IMR-90 (cell line): ENCODE data around the gene UPP2. TPM values are rescaled to one million over a fixed set of nuclear protein-coding genes. Genes with fewer than 3 reads are reported as not detected.

Experiments
- ATAC-seq: fragments of 200-7000 bp; cut with Tn5 transposase; 2 replicates; pipeline ENCODE4 v1.9.1; 2020; ENCODE audit warnings: low read depth, mild to moderate bottlenecking, moderate library complexity
- BruUV-seq: library from RNA; stranded (reverse); fragments of 400-500 nt; replicated peaks from 2 replicates; lab custom pipeline; 2021; lab: Mats Ljungman, UMichigan
- CTCF ChIA-PET: fragments of 300-600 bp; formaldehyde crosslinking; extraction: SDS; loops from one replicate; lab custom pipeline; 2021; ENCODE audit warnings: antibody characterized with exemption; lab: Yijun Ruan, JAX
- POLR2A ChIA-PET: fragments of 300-600 bp; sonication (Branson Sonifier 250); formaldehyde crosslinking; loops from one replicate; lab custom pipeline; 2022; ENCODE audit warnings: antibody characterized with exemption; ENCODE audit not compliant: unreplicated experiment; lab: Charles Lee
- DNase-seq: peaks from one replicate; pipeline ENCODE4 v3.0.0; 2013
- H2AFZ ChIP-seq: replicated peaks from 2 replicates; pipeline ENCODE3; 2013; ENCODE audit warnings: low read length, mild to moderate bottlenecking; ENCODE audit not compliant: poor library complexity
- H2AK5ac ChIP-seq: 2 replicates; pipeline ENCODE4 v1.6.1; 2013; ENCODE audit warnings: low read depth, low read length, inconsistent platforms
- H2AK9ac ChIP-seq: replicated peaks from 2 replicates; pipeline ENCODE3; 2013; ENCODE audit warnings: mild to moderate bottlenecking, low read depth, low read length, moderate library complexity; ENCODE audit not compliant: poor library complexity
- H2BK120ac ChIP-seq: 2 replicates; pipeline ENCODE4 v1.6.1; 2013; ENCODE audit warnings: low read depth, low read length, inconsistent platforms
- H2BK15ac ChIP-seq: 3 replicates; pipeline ENCODE4 v1.6.1; 2013; ENCODE audit warnings: low read depth, low read length, inconsistent platforms
- H2BK20ac ChIP-seq: 2 replicates; pipeline ENCODE4 v1.6.1; 2013; ENCODE audit warnings: low read depth, mild to moderate bottlenecking, inconsistent platforms, low read length, moderate library complexity
- H2BK5ac ChIP-seq: 2 replicates; pipeline ENCODE4 v1.6.1; 2013; ENCODE audit warnings: mild to moderate bottlenecking, low read depth, low read length, inconsistent platforms; ENCODE audit not compliant: poor library complexity, severe bottlenecking
- H3K14ac ChIP-seq: replicated peaks from 2 replicates; pipeline ENCODE4 v1.6.1; 2013; ENCODE audit warnings: low read depth, low read length, inconsistent platforms
- H3K18ac ChIP-seq: 2 replicates; pipeline ENCODE4 v1.6.1; 2013; ENCODE audit warnings: low read depth, low read length, control low read depth
- H3K23ac ChIP-seq: 2 replicates; pipeline ENCODE4 v1.6.1; 2013; ENCODE audit warnings: low read depth, low read length, inconsistent platforms
- H3K27ac ChIP-seq: 2 replicates; pipeline ENCODE4 v1.5.1; 2013; ENCODE audit warnings: mild to moderate bottlenecking, control low read depth, low read length; ENCODE audit not compliant: insufficient read depth
- H3K27me3 ChIP-seq: 2 replicates; pipeline ENCODE4 v1.6.1; 2013; ENCODE audit warnings: low read length; ENCODE audit not compliant: control insufficient read depth, insufficient read depth
- H3K36me3 ChIP-seq: 2 replicates; pipeline ENCODE4 v1.6.1; 2013; ENCODE audit warnings: low read length, mixed read lengths; ENCODE audit not compliant: control insufficient read depth, insufficient read depth
- H3K4ac ChIP-seq: 2 replicates; pipeline ENCODE4 v1.6.1; 2013; ENCODE audit warnings: low read depth, low read length, inconsistent platforms
- H3K4me1 ChIP-seq: 2 replicates; pipeline ENCODE4 v1.6.1; 2013; ENCODE audit warnings: low read length, mixed read lengths; ENCODE audit not compliant: control insufficient read depth, insufficient read depth
- H3K4me2 ChIP-seq: 2 replicates; pipeline ENCODE4 v1.6.1; 2013; ENCODE audit warnings: low read depth, mild to moderate bottlenecking, control low read depth, low read length, moderate library complexity
- H3K4me3 ChIP-seq: 2 replicates; pipeline ENCODE4 v1.5.1; 2013; ENCODE audit warnings: low read depth, mild to moderate bottlenecking, control low read depth, low read length, moderate library complexity; ENCODE audit not compliant: insufficient read depth
- H3K56ac ChIP-seq: 2 replicates; pipeline ENCODE4 v1.6.1; 2013; ENCODE audit warnings: low read length, inconsistent platforms; ENCODE audit not compliant: insufficient read depth; ENCODE audit errors: extremely low read depth
- H3K79me1 ChIP-seq, 2 experiments: 2 replicates each; pipeline ENCODE4 v1.6.1; 2013; ENCODE audit warnings: low read length in 2 of 2, inconsistent platforms in 1 of 2, low read depth in 1 of 2
- H3K9ac ChIP-seq: 2 replicates; pipeline ENCODE4 v1.6.1; 2013; ENCODE audit warnings: low read depth, low read length, control low read depth
- H3K9me1 ChIP-seq: 2 replicates; pipeline ENCODE4 v1.6.1; 2013; ENCODE audit warnings: low read length, inconsistent platforms; ENCODE audit not compliant: insufficient read depth
- H3K9me3 ChIP-seq: 2 replicates; pipeline ENCODE4 v1.6.1; 2013; ENCODE audit warnings: low read length; ENCODE audit not compliant: control insufficient read depth, insufficient read depth
- H4K20me1 ChIP-seq: 2 replicates; pipeline ENCODE4 v1.6.1; 2013; ENCODE audit warnings: low read length, inconsistent platforms; ENCODE audit not compliant: insufficient read depth
- H4K5ac ChIP-seq: 2 replicates; pipeline ENCODE4 v1.6.1; 2013; ENCODE audit warnings: mild to moderate bottlenecking, low read depth, low read length, control low read depth
- H4K8ac ChIP-seq, 2 experiments: 2 replicates each; pipeline ENCODE4 v1.6.1; 2013; ENCODE audit warnings: low read depth in 2 of 2, low read length in 2 of 2, control low read depth in 1 of 2, inconsistent platforms in 1 of 2
- H4K91ac ChIP-seq: 2 replicates; pipeline ENCODE4 v1.6.1; 2013; ENCODE audit warnings: low read depth, low read length, inconsistent platforms; ENCODE audit not compliant: insufficient read depth
- BHLHE40 ChIP-seq: fragments of 150-350 bp; IDR thresholded peaks from 2 replicates; pipeline ENCODE4 v1.6.1; 2016; ENCODE audit warnings: mild to moderate bottlenecking, low read depth, low read length
- WGBS, 2 experiments: methylation state at CpG; one replicate each; pipeline versions ENCODE4 v1.1.5 to v1.1.7; 2013; ENCODE audit warnings: missing lambda C conversion rate in 2 of 2; ENCODE audit not compliant: insufficient read length in 1 of 2; ENCODE audit errors: extremely low coverage in 2 of 2; 5-methylcytosine and 5-hydroxymethylcytosine counted together
- dilution Hi-C: fragments of 300-500 bp; cut with HindIII; formaldehyde crosslinking; loops from one replicate; pipeline ENCODE4 v1.14.3; 2018; ENCODE audit warnings: low sequenced_read_pairs; ENCODE audit not compliant: unreplicated experiment
- in situ Hi-C: fragments of 300-500 bp; cut with MboI; formaldehyde crosslinking; loops from 3 replicates; pipeline ENCODE4 v1.14.3; 2019; ENCODE audit warnings: low sequenced_read_pairs, inconsistent platforms, mixed read lengths
- intact Hi-C: fragments of 100-400 bp; cut with micrococcal nuclease; formaldehyde crosslinking; loops from 2 replicates; pipeline ENCODE4 v1.10.0; 2022
- polyA plus RNA-seq, 3 experiments: library from polyadenylated mRNA; depleted of rRNA; stranded (reverse); fragments of >200 nt; gene quantifications; 2 replicates each; pipeline ENCODE4 v1.2.3, GENCODE V29; 2012; ENCODE audit warnings: low replicate concordance in 1 of 3
- total RNA-seq: library from RNA; depleted of rRNA; stranded (reverse); fragments of >200 nt; gene quantifications from 2 replicates; pipeline ENCODE4 v1.2.3, GENCODE V29; 2012

The UPP2 gene
- total and polyA plus RNA-seq, 2 of the 4 experiments (the other 2 are of a cell fraction), result not detected

DNA sequence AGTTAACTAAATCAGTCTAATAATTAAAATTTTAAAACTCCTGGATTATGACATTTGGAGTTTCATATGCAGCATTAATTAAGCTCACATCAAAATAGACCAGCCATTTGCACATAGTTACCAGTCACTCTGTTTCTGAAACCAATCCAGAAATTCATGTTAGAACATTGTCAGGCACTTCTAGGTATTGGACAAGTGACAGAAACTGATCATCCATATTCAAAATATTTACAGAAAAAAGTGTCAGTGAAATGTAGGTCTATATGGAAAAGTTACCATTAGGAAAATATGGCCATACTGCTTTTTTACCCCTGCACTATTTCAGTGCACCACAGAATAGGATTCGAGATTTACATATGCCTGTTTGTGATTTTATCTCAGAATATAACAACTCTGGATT is 33.4 kb downstream of the UPP2 start:
- Histone ChIP-seq H4K91ac (no peak overlapping the region), H4K8ac (no peak overlapping the region), H3K4me2 (no peak overlapping the region), H3K9me1 (no peaks in the 10 kb centered on the region), H2BK15ac (no peak overlapping the region), H3K4me3 (no peak overlapping the region), H3K4me1 (no peaks in the 10 kb centered on the region), H2BK120ac (no peak overlapping the region), H3K23ac (no peak overlapping the region), H3K79me1 (no peaks in the 10 kb centered on the region), H2AK5ac (no peak overlapping the region), H3K27me3 (peaks cover 1% of the 10 kb centered on the region; the same call in 1 of the 2 replicates), H3K36me3 (no peaks in the 10 kb centered on the region), H2BK20ac (no peak overlapping the region), H4K5ac (no peak overlapping the region), H3K56ac (no peak overlapping the region), H2BK5ac (no peak overlapping the region), H3K4ac (no peak overlapping the region), H3K9me3 (no peaks in the 10 kb centered on the region), H3K18ac (no peak overlapping the region), H3K27ac (no peak overlapping the region), H3K14ac (no peak overlapping the region), H3K9ac (no peak overlapping the region), H4K20me1 (no peaks in the 10 kb centered on the region), H2AFZ (no peak overlapping the region), H2AK9ac (no peak overlapping the region)
- no TSS peak for BruUV-seq
- dilution Hi-C loops (no loop called here), intact Hi-C loops (no loop called here), in situ Hi-C loops (no loop called here)
- CTCF ChIA-PET, result no interaction called here
- no peak for ATAC-seq
- DNase-seq, result no peak
- WGBS, 2 experiments, result no CpG with 5 or more reads among the region's 1 CpG
- no peak for TF ChIP-seq BHLHE40
- POLR2A ChIA-PET, result no interaction called here
